Measurements from ENCODE around the gene PECR.
"Not testable (repeated sequence)": the region's sequence is repeated elsewhere in the genome, so short reads cannot be mapped to it uniquely, and the experiment has no call there.

Gene PECR

DNA sequence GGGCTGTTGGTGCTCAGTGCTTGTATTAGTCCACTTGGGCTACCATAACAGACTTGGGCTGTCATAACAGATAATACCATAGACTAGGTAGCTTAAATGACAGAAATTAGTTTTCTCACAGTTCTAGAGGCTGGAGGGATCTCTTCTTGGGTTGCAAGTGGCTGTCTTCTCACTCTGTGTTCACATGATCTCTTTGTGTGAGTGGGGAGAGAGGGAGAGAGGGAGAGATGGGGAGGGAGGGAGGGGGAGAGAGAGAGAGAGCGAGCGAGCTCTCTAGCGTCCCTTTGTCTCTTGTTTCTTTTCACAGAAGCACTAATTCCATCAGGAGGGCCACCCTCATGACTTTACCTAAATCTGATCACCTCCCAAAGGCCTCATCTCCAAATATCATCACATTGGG is 23.1 kb upstream of the PECR start:
- DNase-seq (ENCODE audit: low read depth), result no peak

DNA sequence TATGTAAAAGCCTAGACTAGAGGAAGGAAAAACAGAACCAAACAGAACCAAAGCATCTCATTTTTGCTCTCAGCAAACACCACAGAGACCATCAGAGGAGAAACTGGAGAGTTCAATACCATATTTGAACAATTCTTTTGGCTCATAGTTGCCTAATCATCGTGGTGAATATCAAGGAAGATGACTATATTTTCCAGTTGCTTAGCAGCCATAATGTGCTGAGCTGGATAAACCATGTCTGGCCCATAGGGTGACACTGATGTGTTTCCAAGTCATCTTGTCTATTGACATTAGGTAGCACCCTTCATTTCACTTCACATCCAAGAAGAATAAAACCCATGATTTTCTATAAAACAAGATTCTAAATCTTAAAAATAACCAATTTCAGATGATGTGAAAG is 21.6 kb upstream of the PECR start:
- DNase-seq (ENCODE audit: low read depth), result no peak

DNA sequence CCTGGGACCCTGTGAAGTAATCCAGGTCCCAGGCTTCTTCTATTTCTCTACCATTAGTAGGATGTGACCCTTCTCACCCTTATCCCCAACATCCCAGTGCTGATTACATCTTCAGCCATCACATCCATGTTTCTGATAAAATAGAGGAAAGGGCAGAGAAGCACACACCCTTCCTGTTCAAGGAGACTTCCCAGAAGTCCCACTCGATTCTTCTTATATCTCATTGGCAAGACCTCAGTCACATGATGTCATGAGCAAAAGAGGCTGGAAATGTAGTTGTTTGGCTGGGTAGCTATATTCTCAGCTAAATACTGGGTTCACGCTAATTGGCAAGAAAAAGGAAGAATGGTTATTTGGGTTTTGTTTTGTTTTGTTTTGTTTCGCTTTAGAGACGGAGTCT is 19.5 kb upstream of the PECR start:
- no peak for DNase-seq (ENCODE audit: low read depth)

DNA sequence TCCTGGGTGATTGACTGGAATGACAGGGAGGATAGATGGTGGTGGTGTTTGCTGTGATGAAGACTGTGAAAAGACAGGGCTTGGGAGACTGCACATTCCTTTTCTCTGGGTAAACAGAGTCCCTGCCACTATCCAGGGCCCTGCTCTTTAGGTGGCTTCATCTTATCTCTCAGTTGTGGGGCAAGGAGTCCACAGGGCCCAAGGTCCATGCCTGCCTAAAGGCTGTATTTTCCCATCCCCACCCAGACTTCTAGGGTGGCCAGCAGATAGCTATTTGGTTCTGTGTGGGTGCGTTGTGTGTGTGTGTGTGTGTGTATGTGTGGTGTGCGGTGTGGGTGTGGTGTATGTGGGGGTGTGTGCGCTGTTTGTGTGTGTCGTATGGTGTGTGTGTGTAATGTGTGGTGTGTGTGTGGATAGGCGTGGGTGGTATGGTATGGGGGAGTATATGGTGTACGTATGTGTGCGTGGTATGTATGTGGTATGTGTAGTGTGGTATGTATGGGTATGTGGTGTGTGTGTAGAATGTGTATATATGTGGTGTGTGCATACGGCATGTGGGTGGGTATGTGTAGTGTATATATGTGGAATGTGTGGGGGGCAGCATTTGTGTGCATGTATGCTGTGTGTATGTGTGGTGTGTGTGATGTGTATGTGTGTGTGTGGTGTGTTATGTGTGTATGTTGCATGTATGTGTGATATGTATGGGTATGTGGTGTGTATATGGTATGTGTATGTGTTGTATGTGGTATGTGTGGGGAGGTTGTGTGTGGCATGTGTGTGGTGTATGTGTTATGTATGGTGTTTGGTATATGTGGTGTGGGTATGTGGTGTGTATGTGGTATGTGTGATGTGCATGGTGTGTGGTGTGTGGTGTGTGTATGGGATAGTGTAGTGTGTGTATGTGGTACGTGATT is 17.1 kb upstream of the PECR start:
- no peak for DNase-seq (ENCODE audit: low read depth)

DNA sequence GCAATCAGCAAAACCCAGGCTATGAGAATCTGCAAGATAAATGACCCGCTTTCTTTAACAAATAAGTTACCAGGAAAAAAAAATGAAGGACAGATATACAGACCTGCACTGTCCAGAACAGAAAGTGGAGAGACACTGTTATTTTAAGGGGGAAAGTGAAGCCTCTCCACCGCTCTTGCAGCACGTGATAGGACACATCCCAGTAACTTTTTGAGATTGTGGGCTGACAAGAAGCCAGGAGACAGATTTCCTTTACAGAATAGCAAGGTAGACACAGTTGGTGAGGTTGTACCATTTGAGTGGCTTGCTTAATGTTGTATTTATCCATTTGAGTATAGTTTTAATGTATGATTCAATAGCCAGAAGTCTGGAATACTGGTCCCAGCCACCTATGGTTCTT is 13.1 kb upstream of the PECR start:
- no peak for DNase-seq (ENCODE audit: low read depth)

DNA sequence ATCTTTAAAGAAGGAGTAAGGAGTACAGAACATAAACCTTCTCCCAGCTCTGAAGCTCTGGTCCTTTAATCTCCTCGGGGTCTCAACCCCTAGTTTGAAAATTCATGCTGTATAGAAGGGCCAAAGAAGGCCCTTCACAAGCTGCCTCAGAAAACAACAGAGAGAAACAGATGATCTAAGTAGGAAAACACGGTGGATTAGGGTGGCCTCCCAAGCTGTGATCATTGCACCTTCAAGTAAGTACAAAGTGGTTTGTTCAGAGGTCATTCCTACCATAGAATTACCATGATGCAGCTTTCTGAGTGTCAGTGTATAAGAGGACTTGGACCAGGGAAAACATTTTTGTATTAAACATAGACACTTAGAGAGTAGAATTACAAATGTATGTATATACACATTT is 11.0 kb upstream of the PECR start:
- no peak for DNase-seq (ENCODE audit: low read depth)

DNA sequence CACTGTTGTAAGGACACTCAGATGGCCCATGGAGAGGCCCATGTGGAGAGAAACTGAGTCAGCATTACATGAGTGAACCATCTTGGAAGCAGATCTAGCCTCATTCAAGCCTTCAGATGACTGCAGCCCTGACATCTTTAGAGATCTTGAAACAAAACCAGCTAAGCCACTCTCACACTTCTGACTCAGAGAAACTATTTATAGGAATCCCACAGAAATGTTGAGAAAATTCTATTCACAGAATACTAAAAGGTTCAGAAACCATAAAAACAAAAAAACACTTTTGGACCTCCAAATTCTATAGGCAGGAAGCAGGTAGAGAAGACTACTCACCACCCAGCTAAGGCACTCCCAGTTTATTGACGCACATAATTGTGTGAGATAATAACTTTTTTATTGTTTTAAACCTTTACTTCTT is 8.8 kb upstream of the PECR start:
- no peak for DNase-seq (ENCODE audit: low read depth)

DNA sequence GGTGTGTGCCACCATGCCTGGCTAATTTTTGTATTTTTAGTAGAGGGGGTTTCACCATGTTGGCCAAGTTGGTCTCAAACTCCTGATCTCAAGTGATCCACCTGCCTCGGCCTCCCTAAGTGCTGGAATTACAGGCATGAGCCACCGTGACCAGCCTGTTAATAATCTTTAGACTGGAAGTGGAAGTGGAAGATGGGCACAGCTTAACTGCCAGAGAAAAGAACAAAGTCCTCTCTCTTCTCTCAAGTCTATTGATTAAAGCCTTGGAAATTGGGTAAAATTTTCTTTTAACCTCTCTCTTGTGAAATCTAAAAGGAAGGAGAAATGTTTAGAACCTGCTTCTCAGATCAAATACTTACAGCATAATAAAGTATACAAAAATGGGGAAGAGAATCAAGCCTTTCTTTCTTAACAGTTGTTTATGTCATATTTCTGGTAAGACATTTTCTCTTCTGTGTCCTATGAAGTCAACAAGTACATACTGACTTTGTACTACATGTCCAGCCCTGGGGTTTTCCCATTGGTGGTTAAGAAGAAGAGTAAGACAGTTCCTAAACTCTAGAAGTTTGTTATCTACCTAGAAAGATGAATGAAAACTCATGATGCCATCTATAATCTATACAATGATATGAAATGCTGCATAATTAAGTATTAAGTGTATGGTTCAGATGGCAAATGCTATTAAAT is 4.7 kb upstream of the PECR start:
- DNase-seq (ENCODE audit: low read depth), result no peak

DNA sequence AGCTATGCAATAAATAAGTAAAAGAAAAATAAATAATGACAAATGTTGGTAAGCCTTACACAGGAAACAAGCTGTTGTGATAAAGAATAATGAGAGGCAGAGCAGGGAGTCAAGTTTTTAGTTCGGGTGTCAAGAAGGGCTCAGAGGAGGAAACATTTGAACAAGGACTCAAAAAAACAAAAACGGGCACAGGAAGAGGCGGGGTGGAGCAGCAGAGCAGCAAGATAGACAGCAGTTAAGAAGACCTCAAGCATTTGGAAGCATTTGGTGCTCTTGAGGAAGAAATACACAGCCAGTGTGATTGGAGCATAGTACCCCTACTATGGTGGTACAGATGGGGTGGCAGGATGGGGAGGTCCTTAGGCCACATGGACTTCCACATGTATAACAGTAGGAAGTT is 2.9 kb upstream of the PECR start:
- DNase-seq (ENCODE audit: low read depth), result no peak

DNA sequence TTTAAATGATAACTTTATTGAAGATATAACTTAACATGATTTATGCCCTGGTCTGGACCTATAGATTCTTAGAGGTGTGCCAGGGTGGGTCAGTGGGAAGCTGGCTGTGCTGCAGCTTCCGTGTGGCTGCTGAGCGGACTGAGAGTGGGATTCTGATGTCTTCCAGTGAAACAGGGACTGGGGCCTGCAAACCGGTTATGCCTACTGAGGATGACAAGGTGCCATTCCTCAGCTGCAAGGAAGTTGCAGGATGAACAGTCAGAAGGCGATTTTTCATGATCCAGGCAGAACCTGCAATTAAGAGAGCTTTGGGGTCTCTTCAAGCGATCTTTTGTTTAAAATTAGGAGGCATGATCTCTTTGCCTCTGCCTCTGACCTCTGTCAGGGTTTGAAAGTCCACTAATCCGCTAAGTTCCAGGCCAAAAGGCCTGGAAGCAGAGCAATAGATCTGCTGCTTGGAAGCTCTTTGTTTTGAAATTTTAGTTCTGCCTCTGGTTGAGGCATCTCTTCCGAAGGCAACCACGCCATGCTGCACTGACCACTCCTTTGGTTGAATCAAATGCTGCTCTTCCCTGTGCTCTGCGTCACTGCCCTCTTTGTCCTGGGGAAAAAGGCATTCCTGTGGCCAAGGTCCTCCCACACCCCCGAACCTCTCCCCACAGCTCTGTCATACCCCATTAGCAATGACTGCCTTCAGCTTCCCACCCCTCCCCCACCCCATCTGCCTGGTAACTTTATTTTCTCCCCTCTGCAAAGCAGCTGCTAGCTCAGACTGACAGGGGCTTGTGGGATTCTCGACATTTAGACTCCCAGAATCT is 2.1 kb upstream of the PECR start:
- DNase-seq (ENCODE audit: low read depth), result no peak

DNA sequence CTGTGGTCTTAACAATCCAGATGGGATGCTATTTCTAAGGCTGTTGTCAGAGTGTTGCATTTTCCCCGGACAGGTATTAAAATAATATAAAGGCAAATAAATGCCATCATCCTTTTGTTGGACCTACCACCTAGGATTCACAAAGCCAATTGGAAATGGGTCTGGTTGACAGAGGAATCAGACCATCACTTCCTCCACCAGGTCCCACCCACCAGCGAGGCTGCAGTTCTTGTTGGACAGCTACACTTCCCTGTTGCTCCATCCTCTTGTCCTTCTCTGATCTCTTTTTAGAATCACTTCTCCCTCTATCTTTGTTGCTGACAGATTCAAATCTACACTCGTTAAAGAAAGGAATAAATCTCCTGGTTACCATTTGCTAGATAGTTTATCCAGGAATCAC is 1.2 kb upstream of the PECR start:
- no peak for DNase-seq (ENCODE audit: low read depth)

DNA sequence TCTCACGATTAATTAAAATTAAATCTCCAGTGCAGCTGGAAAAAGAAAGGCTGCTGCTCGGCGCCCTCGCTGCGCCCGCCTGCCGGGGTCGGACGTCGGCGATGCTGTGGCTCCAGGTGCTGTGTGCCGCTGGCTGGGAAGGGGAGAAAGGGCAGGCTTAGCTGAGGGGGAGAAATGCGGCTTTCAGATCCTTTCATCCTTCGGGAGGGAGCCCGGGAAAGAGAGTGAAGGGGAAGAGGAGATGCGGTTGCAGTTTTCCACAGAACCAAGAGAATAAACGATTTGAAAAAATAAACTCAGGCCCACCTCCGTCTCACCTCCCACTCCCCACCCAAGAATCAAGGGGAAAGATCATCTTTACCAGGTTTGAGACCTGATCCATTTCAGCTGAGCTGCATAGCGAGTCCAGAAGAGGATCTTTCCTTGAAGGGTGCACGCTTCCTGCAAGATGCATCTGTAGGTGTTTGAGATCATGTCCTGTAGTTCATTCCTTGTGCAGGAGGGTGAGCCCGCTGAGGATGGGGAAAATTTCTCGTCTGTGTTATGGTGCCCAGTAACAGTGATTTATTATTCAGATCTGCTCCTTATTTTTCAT is 605 bp upstream of the PECR start:
- DNase-seq (ENCODE audit: low read depth), result no peak

DNA sequence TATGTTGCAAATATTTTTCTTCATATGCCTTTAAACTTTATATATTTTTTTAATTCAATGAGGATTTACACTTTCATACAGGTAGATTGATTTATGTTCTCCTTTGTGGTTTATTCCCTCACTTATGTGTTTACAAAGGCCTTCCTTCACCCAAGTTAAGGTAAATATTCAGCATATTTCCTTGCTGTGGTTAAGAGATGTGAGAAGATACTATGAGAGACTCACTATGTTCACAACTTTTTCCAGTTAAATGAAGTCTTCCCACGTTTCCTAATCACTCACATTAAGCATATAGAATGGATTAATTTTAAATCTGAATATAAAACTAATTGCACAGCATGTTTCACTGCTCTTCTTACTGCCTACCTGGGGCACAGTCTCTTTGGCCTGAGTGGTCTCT is 597 bp downstream of the PECR start:
- no peak for DNase-seq (ENCODE audit: low read depth)

DNA sequence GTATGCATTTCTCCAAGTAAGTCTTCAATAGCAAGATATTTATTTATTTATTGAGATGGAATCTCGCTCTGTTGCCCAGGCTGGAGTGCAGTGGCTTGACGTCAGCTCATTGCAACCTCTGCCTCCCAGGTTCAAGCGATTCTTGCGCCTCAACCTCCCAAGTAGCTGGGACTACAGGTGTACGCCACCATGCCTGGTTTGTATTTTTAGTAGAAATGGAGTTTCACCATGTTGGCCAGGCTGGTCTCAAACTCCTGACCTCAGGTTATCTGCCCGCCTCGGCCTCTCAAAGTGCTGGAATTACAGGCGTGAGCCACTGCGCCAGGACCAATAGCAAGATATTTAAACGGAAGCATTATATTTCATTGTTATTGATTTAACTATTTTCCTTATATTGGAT is 1.6 kb downstream of the PECR start:
- not testable (repeated sequence) for DNase-seq (ENCODE audit: low read depth)

DNA sequence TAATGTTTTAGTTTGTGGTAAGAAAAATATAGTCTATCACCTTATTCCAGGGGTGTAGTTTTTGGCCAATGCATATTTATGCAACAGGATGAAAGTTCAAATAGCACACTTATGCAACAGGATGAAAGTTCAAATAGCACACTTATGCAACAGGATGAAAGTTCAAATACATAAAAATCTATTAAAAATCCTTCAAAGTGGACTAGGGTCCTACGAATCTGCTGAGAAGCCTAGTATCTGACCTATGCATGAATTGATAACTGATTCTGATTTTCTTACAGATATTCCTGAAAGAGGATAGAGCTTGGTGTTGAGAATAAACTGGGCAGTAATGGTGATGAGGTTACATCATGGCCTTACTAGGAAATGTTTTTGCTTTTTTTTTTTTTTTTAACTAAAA is 2.8 kb downstream of the PECR start:
- no peak for DNase-seq (ENCODE audit: low read depth)

DNA sequence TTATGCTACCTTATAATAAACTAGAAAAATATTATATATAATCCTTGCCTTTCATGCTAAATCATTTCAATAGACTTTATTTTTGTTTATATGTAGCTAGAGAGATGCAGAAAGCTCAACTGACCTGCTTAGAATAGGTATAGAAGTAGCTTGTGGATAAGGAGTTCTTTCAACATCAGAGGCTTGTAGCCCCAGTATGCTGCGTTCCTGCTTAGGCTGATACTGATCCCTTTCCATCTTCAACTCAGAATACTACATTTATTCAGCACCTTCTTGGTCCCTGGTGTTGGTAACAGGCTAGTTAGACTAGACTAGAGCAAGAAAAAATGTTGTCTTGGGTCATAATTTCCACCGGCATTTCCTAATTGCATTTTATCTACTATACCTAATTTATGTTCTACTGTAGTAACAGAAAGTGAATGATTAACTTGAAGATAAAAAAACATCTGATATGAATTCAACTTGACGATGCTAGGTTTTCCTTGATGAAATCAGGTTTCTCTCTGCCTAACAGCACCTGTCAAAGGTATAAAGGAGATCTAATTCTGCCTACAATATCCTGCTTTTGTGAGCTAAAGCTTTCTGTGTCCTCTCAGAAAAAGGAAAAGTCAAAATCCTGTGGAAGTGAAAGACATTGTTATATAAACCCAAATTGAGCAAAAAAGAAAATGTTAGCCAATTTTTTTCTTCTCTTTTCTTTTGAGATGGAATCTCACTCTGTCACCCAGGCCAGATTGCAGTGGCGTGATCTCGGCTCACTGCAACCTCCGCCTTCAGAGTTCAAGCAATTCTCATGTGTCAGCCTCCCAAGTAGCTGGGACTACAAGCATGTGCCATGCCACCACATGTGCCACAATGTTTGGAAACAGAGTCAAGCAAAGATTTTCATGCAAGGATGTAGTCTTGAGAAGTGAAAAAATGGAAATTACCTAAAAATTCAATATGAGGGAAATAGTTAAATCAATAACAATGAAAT is 5.8 kb downstream of the PECR start:
- no peak for DNase-seq (ENCODE audit: low read depth)

DNA sequence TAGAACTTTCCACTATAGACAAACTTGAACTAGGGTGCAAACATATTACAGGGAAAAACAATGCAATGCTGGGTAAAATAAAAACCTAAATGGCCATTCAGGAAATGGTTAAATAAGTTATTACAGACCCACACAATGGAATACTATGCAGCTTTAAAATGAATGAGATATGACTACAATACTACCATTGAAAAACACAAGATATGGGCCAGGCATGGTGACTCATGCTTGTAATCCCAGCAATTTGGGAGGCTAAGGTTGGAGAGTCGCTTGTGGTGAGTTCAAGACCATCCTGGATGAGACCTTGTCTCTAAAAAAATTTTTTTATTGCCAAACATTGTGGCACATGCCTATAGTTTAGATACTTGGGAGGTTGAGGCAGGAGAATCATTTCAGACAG is 6.8 kb downstream of the PECR start:
- DNase-seq (ENCODE audit: low read depth), result no peak

DNA sequence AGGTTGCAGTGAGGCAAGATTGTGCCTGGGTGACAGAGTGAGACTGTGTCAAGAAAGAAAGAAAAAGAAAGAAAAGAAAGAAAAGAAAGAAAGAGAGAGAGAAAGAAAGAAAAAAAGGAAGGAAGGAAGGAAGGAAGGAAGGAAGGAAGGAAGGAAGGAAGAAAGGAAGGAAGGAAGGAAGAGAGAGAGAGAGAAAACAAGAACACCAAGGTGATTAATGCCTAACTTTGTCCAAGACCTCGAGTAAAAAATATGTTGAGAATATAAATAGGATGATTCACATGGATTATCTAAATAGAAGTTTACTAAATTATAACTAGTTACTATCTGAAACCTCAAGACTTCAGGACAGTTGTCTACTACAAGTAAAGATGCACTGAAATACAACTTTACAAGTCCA is 7.2 kb downstream of the PECR start:
- DNase-seq (ENCODE audit: low read depth), result no peak

DNA sequence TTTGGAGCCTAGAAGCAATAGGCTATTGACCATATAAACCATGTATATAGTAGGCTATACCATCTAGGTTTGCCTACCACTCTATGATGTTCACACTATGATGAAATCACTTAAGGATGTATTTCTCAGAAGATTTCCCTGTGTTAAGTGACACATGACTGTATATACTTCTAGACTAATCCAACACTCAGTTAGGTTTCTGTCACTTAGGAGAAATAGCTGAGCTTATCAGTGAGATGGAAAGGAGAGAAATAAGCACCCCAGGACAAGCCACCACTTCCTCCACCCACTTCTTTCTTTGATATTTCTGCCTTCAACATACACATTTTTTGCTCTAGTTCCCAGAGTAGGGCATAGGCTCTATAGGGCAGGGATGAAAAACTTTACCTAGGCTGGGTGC is 7.8 kb downstream of the PECR start:
- no peak for DNase-seq (ENCODE audit: low read depth)

DNA sequence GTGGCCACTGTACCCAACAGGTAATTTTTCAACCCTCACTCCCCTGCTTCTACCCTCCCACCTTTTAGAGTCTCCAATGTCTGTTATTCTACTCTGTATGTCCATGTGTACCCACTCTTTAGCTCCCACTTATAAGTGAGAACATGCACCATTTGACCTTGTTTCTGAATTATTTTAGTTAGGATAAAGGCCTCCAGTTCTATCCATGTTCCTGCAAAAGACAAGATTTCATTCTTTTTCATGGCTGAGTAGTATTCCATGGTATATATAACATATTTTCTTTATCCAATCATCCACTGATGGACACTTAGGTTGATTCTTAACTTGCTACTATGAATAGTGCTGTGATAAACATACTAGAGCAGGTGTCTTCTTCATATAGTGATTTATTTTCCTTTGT is 9.1 kb downstream of the PECR start:
- no peak for DNase-seq (ENCODE audit: low read depth)

Measured in fibroblast of gingiva (primary cell).